HEK293 (cell line): ENCODE data around the gene ADGB.

Experiments used
- CTCF ChIA-PET: fragments of 350-600 bp; formaldehyde crosslinking; extraction: SDS; loops from one replicate; lab custom pipeline; 2021; ENCODE audit warnings: antibody characterized with exemption; lab: Yijun Ruan, JAX
- POLR2A ChIA-PET: fragments of 300-600 bp; formaldehyde crosslinking; extraction: SDS; loops from one replicate; lab custom pipeline; 2020; ENCODE audit warnings: antibody characterized with exemption, inconsistent platforms; lab: Yijun Ruan, JAX
- H3K27ac ChIP-seq: fragments of 200-500 bp; sonication (Bioruptor generic); 2 replicates; pipeline ENCODE4 v1.5.1; 2014; ENCODE audit warnings: low read depth, low read length, control low read depth, inconsistent platforms; ENCODE audit errors: extremely low read depth
- H3K36me3 ChIP-seq, 2 experiments: fragments of 200-500 bp in 1 of 2; sonication (Bioruptor generic) in 1 of 2; 1 replicate in 1 of 2; 2 replicates in 1 of 2; pipeline ENCODE4 v1.5.1; 2014 to 2017; ENCODE audit warnings: inconsistent platforms in 2 of 2, low read length in 2 of 2; ENCODE audit not compliant: control insufficient read depth in 2 of 2, insufficient read depth in 1 of 2
- H3K4me1 ChIP-seq: fragments of 200-500 bp; sonication (Bioruptor generic); 2 replicates; pipeline ENCODE4 v1.5.1; 2014; ENCODE audit warnings: mild to moderate bottlenecking, low read length, inconsistent platforms; ENCODE audit not compliant: control insufficient read depth, insufficient read depth
- H3K4me3 ChIP-seq: 2 replicates; pipeline ENCODE4 v1.5.1; 2011; ENCODE audit warnings: low read depth, mild to moderate bottlenecking, control low read depth, low read length, moderate library complexity
- H3K9me3 ChIP-seq: fragments of 200-500 bp; sonication (Bioruptor generic); 2 replicates; pipeline ENCODE4 v1.5.1; 2014; ENCODE audit warnings: low read depth, low read length, inconsistent platforms; ENCODE audit not compliant: control insufficient read depth, insufficient read depth
- FEZF1 ChIP-seq: fragments of 450-650 bp; formaldehyde crosslinking; IDR thresholded peaks from 2 replicates; pipeline ENCODE4 v1.5.1; 2016; ENCODE audit warnings: missing biosample characterization, missing genetic modification characterization
- OVOL3 ChIP-seq: fragments of 450-650 bp; formaldehyde crosslinking; IDR thresholded peaks from 2 replicates; pipeline ENCODE4 v1.5.1; 2016; ENCODE audit warnings: missing biosample characterization, missing genetic modification characterization
- ZBTB20 ChIP-seq: fragments of 450-650 bp; formaldehyde crosslinking; IDR thresholded peaks from 2 replicates; pipeline ENCODE4 v1.5.1; 2016; ENCODE audit warnings: missing biosample characterization, missing genetic modification characterization
- ZBTB48 ChIP-seq: fragments of 450-650 bp; formaldehyde crosslinking; IDR thresholded peaks from 2 replicates; pipeline ENCODE4 v1.5.1; 2016; ENCODE audit warnings: missing biosample characterization, missing genetic modification characterization
- ZNF211 ChIP-seq: fragments of 450-650 bp; formaldehyde crosslinking; IDR thresholded peaks from 2 replicates; pipeline ENCODE4 v1.5.1; 2016; ENCODE audit warnings: low read depth, missing biosample characterization, missing genetic modification characterization
- ZNF274 ChIP-seq, 2 experiments: fragments of 200-500 bp in 1 of 2; fragments of 450-650 bp in 1 of 2; sonication (Bioruptor generic) in 1 of 2; formaldehyde crosslinking in 1 of 2; IDR thresholded peaks; 2 replicates each; pipeline versions ENCODE4 v1.5.1 to v1.6.1; 2014 to 2016; ENCODE audit warnings: borderline replicate concordance in 1 of 2, inconsistent platforms in 1 of 2, low read length in 1 of 2, missing biosample characterization in 1 of 2, missing genetic modification characterization in 1 of 2
- ZNF302 ChIP-seq: fragments of 450-650 bp; formaldehyde crosslinking; IDR thresholded peaks from 2 replicates; pipeline ENCODE4 v1.5.1; 2016; ENCODE audit warnings: missing biosample characterization, missing genetic modification characterization, low read depth
- ZNF366 ChIP-seq: fragments of 450-650 bp; formaldehyde crosslinking; conservative IDR thresholded peaks from 2 replicates; pipeline ENCODE4 v1.5.1; 2016; ENCODE audit warnings: missing biosample characterization, missing genetic modification characterization
- ZNF426 ChIP-seq: fragments of 450-650 bp; formaldehyde crosslinking; IDR thresholded peaks from 2 replicates; pipeline ENCODE4 v1.5.1; 2017; ENCODE audit warnings: missing biosample characterization, missing genetic modification characterization, mild to moderate bottlenecking, inconsistent platforms, moderate library complexity
- ZNF529 ChIP-seq: fragments of 450-650 bp; formaldehyde crosslinking; IDR thresholded peaks from 2 replicates; pipeline ENCODE4 v1.5.1; 2017; ENCODE audit warnings: missing genetic modification characterization, missing biosample characterization; ENCODE audit not compliant: insufficient replicate concordance
- ZNF530 ChIP-seq: fragments of 450-650 bp; formaldehyde crosslinking; IDR thresholded peaks from 2 replicates; pipeline ENCODE4 v1.5.1; 2016; ENCODE audit warnings: low read depth, missing biosample characterization, missing genetic modification characterization
- ZNF571 ChIP-seq: fragments of 450-650 bp; formaldehyde crosslinking; IDR thresholded peaks from 2 replicates; pipeline ENCODE4 v1.5.0; 2017; ENCODE audit warnings: missing biosample characterization, missing genetic modification characterization
- ZNF596 ChIP-seq: fragments of 450-650 bp; IDR thresholded peaks from 2 replicates; pipeline ENCODE4 v1.5.0; 2018; ENCODE audit warnings: missing biosample characterization, mild to moderate bottlenecking, missing genetic modification characterization, moderate library complexity
- ZNF610 ChIP-seq: fragments of 450-650 bp; formaldehyde crosslinking; IDR thresholded peaks from 2 replicates; pipeline ENCODE4 v1.5.1; 2016; ENCODE audit warnings: missing biosample characterization, missing genetic modification characterization, borderline replicate concordance
- ZNF701 ChIP-seq: fragments of 450-650 bp; formaldehyde crosslinking; IDR thresholded peaks from 2 replicates; pipeline ENCODE4 v1.5.1; 2016; ENCODE audit warnings: missing biosample characterization, missing genetic modification characterization
- TF ChIP-seq, protein P1 (sequence below): fragments of 450-650 bp; formaldehyde crosslinking; IDR thresholded peaks from 2 replicates; pipeline ENCODE4; 2016; ENCODE audit warnings: missing biosample characterization, missing genetic modification characterization
- TF ChIP-seq, protein P2 (sequence below): fragments of 450-650 bp; formaldehyde crosslinking; IDR thresholded peaks from 2 replicates; pipeline ENCODE4 v1.5.1; 2016; ENCODE audit warnings: missing biosample characterization, missing genetic modification characterization
- TF ChIP-seq, protein P3 (sequence below): fragments of 450-650 bp; formaldehyde crosslinking; IDR thresholded peaks from 2 replicates; pipeline ENCODE4 v1.5.1; 2016; ENCODE audit warnings: missing biosample characterization, missing genetic modification characterization
- TF ChIP-seq, protein P4 (sequence below): fragments of 450-650 bp; formaldehyde crosslinking; IDR thresholded peaks from 2 replicates; pipeline ENCODE4 v1.5.1; 2016; ENCODE audit warnings: missing biosample characterization, missing genetic modification characterization
- TF ChIP-seq, protein P5 (sequence below): fragments of 450-650 bp; formaldehyde crosslinking; IDR thresholded peaks from 2 replicates; pipeline ENCODE4 v1.5.1; 2016; ENCODE audit warnings: missing biosample characterization, missing genetic modification characterization, low read depth
- TF ChIP-seq, protein P6 (sequence below): fragments of 450-650 bp; formaldehyde crosslinking; IDR thresholded peaks from 2 replicates; pipeline ENCODE4 v1.5.1; 2016; ENCODE audit warnings: missing biosample characterization, missing genetic modification characterization

The ADGB gene

DNA sequence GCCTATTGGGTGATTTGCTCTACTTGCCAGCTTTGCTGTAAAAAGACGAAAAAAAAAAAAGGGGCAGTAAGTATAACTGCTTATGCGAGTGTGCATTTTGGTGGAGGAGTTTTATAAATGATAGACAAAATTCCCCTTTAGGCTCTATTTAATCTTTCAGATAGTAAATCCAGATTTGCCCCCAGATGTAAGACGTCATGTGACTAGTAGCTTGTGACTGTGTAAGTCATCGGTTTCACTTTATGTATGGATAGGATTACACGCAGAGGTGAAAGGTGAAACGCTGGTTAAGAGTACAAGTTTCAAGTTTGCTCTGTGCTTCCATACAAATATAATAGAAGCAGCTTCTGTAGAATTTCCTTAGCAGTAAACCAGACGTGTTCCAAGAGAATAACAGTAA is 47.2 kb upstream of the ADGB start:
- H3K4me3 ChIP-seq, result no peak overlapping the region
- H3K27ac ChIP-seq, result no peak overlapping the region
- no peak for TF ChIP-seq ZNF529 (tag by site-specific recombination)
- TF ChIP-seq ZNF571 (tag by site-specific recombination), result no peak
- TF ChIP-seq OVOL3 (tag by site-specific recombination), result no peak
- TF ChIP-seq ZNF610 (tag by site-specific recombination), result no peak
- no peak for TF ChIP-seq FEZF1 (tag by site-specific recombination)
- no peak for TF ChIP-seq ZBTB48
- TF ChIP-seq ZNF211 (tag by site-specific recombination), result no peak
- TF ChIP-seq ZNF366, result no peak
- TF ChIP-seq ZNF530 (tag by site-specific recombination), result no peak
- no peak for TF ChIP-seq ZNF274 (IDR thresholded peaks at IDR 0.05; ENCODE audit: low read length)
- TF ChIP-seq ZNF274 (tag by site-specific recombination; IDR thresholded peaks at IDR 0.05; ENCODE audit: borderline replicate concordance), result no peak
- TF ChIP-seq, protein P1, sequence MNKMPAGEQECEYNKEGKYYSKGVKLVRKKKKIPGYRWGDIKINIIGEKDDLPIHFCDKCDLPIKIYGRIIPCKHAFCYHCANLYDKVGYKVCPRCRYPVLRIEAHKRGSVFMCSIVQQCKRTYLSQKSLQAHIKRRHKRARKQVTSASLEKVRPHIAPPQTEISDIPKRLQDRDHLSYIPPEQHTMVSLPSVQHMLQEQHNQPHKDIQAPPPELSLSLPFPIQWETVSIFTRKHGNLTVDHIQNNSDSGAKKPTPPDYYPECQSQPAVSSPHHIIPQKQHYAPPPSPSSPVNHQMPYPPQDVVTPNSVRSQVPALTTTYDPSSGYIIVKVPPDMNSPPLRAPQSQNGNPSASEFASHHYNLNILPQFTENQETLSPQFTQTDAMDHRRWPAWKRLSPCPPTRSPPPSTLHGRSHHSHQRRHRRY (tag by site-specific recombination), result no peak
- TF ChIP-seq ZNF596 (tag by site-specific recombination), result no peak
- TF ChIP-seq, protein P2, sequence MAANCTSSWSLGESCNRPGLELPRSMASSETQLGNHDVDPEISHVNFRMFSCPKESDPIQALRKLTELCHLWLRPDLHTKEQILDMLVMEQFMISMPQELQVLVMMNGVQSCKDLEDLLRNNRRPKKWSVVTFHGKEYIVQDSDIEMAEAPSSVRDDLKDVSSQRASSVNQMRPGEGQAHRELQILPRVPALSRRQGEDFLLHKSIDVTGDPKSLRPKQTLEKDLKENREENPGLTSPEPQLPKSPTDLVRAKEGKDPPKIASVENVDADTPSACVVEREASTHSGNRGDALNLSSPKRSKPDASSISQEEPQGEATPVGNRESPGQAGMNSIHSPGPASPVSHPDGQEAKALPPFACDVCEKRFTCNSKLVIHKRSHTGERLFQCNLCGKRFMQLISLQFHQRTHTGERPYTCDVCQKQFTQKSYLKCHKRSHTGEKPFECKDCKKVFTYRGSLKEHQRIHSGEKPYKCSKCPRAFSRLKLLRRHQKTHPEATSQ (tag by site-specific recombination), result no peak
- H3K36me3 ChIP-seq, result peaks cover 4 to 36% of the 10 kb centered on the region in 2 experiments; a peak in 2 of 3 replicates
- POLR2A ChIA-PET, result no interaction called here
- CTCF ChIA-PET, result interaction anchor here (1.0 kb wide), 1 partner anchor 623 kb away, joined by 3 read pairs; no protein-coding TSS in a partner anchor
- no peaks in the 10 kb centered on the region for H3K9me3 ChIP-seq
- H3K4me1 ChIP-seq, result no peaks in the 10 kb centered on the region

DNA sequence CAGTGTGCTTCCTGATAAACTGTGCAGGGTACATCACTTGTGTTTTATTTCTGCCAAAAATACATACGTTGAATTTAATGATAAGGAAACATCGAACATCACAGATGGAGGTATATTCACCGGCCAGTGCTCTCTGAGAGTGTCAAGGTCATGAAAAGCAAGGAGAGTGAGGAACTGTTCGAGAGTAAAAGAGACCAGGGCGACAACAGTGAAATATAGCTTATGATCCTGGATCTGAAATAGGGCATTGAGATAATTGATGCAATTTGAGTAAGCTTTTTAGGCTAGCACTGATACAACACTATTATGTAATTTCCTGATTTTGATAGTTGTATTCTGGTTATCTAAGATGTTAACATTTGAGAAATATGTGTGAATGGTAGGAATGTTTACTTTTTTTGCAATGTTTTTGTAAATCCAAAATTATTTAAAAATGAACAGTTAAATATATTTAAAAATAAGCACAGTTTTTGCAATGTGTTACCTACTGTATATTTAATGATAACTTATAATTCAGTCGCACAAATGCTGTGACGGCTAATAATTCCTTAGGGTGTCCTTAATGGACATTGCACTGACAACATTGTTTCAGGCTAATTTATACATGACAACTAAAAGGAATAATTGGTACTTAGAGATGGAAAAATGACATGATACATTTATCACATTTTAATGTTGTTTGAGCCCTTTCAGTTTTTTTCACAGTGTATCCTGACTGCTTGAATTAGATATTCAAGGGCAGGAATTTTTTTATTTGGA is 45.2 kb upstream of the ADGB start:
- H3K4me3 ChIP-seq, result no peak overlapping the region
- H3K27ac ChIP-seq, result no peak overlapping the region
- peaks cover 4 to 36% of the 10 kb centered on the region in 2 experiments; a peak in 2 of 3 replicates for H3K36me3 ChIP-seq
- H3K9me3 ChIP-seq, result no peaks in the 10 kb centered on the region
- ChIA-PET POLR2A (no interaction called here), CTCF (no interaction called here)
- no peaks in the 10 kb centered on the region for H3K4me1 ChIP-seq
- TF ChIP-seq, protein P3, sequence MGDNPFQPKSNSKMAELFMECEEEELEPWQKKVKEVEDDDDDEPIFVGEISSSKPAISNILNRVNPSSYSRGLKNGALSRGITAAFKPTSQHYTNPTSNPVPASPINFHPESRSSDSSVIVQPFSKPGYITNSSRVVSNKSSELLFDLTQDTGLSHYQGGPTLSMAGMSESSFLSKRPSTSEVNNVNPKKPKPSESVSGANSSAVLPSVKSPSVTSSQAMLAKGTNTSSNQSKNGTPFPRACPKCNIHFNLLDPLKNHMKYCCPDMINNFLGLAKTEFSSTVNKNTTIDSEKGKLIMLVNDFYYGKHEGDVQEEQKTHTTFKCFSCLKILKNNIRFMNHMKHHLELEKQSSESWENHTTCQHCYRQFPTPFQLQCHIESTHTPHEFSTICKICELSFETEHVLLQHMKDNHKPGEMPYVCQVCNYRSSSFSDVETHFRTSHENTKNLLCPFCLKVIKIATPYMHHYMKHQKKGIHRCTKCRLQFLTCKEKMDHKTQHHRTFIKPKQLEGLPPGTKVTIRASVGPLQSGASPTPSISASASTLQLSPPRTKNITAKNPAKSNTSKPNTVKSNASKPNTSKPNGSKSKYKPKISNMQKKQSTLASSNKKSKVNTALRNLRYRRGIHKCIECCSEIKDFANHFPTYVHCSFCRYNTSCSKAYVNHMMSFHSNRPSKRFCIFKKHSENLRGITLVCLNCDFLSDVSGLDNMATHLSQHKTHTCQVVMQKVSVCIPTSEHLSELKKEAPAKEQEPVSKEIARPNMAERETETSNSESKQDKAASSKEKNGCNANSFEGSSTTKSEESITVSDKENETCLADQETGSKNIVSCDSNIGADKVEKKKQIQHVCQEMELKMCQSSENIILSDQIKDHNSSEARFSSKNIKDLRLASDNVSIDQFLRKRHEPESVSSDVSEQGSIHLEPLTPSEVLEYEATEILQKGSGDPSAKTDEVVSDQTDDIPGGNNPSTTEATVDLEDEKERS (tag by site-specific recombination), result no peak
- TF ChIP-seq, protein P4, sequence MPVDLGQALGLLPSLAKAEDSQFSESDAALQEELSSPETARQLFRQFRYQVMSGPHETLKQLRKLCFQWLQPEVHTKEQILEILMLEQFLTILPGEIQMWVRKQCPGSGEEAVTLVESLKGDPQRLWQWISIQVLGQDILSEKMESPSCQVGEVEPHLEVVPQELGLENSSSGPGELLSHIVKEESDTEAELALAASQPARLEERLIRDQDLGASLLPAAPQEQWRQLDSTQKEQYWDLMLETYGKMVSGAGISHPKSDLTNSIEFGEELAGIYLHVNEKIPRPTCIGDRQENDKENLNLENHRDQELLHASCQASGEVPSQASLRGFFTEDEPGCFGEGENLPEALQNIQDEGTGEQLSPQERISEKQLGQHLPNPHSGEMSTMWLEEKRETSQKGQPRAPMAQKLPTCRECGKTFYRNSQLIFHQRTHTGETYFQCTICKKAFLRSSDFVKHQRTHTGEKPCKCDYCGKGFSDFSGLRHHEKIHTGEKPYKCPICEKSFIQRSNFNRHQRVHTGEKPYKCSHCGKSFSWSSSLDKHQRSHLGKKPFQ, result no peak
- TF ChIP-seq, protein P2 (tag by site-specific recombination), result no peak
- TF ChIP-seq, protein P5, sequence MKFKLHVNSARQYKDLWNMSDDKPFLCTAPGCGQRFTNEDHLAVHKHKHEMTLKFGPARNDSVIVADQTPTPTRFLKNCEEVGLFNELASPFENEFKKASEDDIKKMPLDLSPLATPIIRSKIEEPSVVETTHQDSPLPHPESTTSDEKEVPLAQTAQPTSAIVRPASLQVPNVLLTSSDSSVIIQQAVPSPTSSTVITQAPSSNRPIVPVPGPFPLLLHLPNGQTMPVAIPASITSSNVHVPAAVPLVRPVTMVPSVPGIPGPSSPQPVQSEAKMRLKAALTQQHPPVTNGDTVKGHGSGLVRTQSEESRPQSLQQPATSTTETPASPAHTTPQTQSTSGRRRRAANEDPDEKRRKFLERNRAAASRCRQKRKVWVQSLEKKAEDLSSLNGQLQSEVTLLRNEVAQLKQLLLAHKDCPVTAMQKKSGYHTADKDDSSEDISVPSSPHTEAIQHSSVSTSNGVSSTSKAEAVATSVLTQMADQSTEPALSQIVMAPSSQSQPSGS, result no peak
- TF ChIP-seq ZNF701 (tag by site-specific recombination) (no peak), ZBTB20 (tag by site-specific recombination) (no peak), ZNF302 (no peak), ZNF426 (tag by site-specific recombination) (no peak)
- TF ChIP-seq, protein P6, sequence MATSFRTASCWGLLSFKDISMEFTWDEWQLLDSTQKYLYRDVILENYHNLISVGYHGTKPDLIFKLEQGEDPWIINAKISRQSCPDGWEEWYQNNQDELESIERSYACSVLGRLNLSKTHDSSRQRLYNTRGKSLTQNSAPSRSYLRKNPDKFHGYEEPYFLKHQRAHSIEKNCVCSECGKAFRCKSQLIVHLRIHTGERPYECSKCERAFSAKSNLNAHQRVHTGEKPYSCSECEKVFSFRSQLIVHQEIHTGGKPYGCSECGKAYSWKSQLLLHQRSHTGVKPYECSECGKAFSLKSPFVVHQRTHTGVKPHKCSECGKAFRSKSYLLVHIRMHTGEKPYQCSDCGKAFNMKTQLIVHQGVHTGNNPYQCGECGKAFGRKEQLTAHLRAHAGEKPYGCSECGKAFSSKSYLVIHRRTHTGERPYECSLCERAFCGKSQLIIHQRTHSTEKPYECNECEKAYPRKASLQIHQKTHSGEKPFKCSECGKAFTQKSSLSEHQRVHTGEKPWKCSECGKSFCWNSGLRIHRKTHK (tag by site-specific recombination), result no peak
